GM19035 (cell line): ENCODE data around the gene FAM200A.
"Not testable (repeated sequence)": the region's sequence is repeated elsewhere in the genome, so short reads cannot be mapped to it uniquely, and the experiment has no call there.

Source experiments
- ATAC-seq: cut with Tn5 transposase; IDR thresholded peaks from one replicate; pipeline ENCODE4 v1.9.1; 2021; ENCODE audit not compliant: unreplicated experiment

FAM200A gene

GRCh38 chr7:99551767-99552463, at the start of gene FAM200A:
Gene FAM200A, minus strand, starts transcription at chr7:99552114. Its CDS starts 3,707 bp downstream, at chr7:99548407.
- peak; percentile 88 for ATAC-seq

GRCh38 chr7:99599836-99600235, 47.9 kb upstream of the FAM200A start:
- no peak for ATAC-seq

GRCh38 chr7:99597762-99598501, 46.0 kb upstream of the FAM200A start, which contains the start of gene TMEM225B:
Gene TMEM225B, plus strand, starts transcription at chr7:99598267. Its CDS starts 6,122 bp downstream, at chr7:99604389.
- ATAC-seq: no peak

- no peak for ATAC-seq
Observed at GRCh38 chr7:99596408-99596955, 44.6 kb upstream of the FAM200A start.

- no peak for ATAC-seq
Observed at GRCh38 chr7:99594948-99595745, 43.2 kb upstream of the FAM200A start.

- ATAC-seq: no peak
Observed at GRCh38 chr7:99588868-99589267, 37.0 kb upstream of the FAM200A start.

GRCh38 chr7:99580778-99581332, 28.9 kb upstream of the FAM200A start:
- not testable (repeated sequence) for ATAC-seq

- ATAC-seq: no peak
Observed at GRCh38 chr7:99579956-99580777, 28.3 kb upstream of the FAM200A start.

- no peak for ATAC-seq
Observed at GRCh38 chr7:99579281-99579955, 27.5 kb upstream of the FAM200A start.

- no peak for ATAC-seq
Observed at GRCh38 chr7:99576251-99576650, 24.3 kb upstream of the FAM200A start.

- ATAC-seq: no peak
Observed at GRCh38 chr7:99573257-99573656, 21.3 kb upstream of the FAM200A start.

- no peak for ATAC-seq
Observed at GRCh38 chr7:99571768-99572167, 19.9 kb upstream of the FAM200A start.

GRCh38 chr7:99568770-99569169, 16.9 kb upstream of the FAM200A start:
- not testable (repeated sequence) for ATAC-seq

GRCh38 chr7:99563650-99564049, 11.7 kb upstream of the FAM200A start:
- no peak for ATAC-seq

- ATAC-seq: no peak
Observed at GRCh38 chr7:99562832-99563231, 10.9 kb upstream of the FAM200A start.

GRCh38 chr7:99562114-99562784, 10.3 kb upstream of the FAM200A start:
- ATAC-seq: no peak

- no peak for ATAC-seq
Observed at GRCh38 chr7:99561737-99562051, 9.8 kb upstream of the FAM200A start.

GRCh38 chr7:99560834-99561736, 9.2 kb upstream of the FAM200A start:
- ATAC-seq: no peak
